ENCODE results near the gene LGI1.

Gene LGI1

GRCh38 chr10:93757801-93758507 is at the start of gene LGI1:
LGI1 (plus strand) TSS chr10:93757936; CDS start chr10:93758145, 209 bp downstream.
- no peak for DNase-seq

DNA sequence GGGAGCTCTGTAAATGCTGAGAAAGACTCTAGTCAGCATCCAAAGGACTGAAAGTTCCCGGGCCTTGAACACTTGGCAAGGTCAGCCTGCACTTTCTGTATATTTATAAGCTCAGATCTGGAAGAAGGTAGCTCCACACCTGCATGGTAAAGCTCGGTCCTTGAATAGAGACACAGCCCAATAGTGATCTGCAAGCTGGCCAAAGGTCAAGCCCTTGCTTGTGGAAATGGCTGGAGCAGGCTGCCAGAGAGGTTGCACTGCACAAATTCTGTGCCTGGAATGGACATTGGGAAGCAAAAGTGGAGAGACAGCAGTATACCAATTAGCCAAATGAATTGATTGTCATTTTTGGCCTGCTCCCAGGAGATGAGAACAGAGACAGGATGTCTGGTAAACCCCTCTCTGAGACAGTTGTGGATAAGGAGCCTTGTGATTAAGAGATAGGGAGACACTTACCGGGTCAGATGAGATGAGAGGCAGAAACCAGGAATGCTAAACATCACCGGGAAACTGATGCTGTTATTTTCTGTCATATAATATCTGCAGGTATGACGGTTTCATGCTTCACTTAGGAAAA is 47.3 kb upstream of the LGI1 start:
- no peak for DNase-seq

GRCh38 chr10:93711891-93712290 is 45.8 kb upstream of the LGI1 start:
- no peak for DNase-seq

- no peak for DNase-seq
Observed at GRCh38 chr10:93712593-93712992, 45.1 kb upstream of the LGI1 start.

DNA sequence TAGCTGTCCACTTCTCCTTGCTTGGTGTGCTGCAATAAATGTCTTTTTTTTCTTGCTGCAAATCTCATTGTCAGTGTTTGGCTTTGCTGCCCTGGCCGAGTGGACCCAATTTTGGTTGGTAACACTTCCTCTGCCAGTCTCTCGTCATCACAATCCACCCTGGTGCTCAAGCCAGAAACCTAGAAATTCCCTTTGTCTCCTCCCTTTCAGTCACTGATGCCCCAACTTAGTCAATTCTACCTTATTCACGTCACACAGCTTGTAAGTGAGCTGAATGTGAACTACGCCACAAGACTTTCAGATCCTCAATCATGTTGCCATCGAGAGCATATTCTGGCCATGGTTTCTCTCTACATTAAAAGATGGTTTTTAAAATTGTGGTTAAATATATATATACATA is 42.4 kb upstream of the LGI1 start:
- DNase-seq = no peak

DNA sequence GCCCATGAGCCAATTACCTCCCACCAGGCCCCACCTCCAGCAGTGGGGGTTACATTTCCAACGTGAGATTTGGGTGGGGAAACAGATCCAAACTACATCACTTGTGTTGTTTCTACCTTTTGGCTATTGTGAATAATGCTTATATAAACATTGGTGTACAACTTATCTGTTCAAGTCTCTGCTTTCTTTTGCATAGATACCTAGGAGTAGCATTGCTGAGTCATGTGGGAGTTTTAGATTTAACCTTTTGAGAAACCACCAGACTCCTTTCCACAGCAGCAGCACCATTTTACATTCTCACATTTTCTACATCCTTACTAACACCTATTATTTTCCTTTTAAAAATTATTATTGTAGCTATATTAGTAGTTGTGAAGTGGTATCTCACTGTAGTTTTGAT is 41.0 kb upstream of the LGI1 start:
- no peak for DNase-seq

DNA sequence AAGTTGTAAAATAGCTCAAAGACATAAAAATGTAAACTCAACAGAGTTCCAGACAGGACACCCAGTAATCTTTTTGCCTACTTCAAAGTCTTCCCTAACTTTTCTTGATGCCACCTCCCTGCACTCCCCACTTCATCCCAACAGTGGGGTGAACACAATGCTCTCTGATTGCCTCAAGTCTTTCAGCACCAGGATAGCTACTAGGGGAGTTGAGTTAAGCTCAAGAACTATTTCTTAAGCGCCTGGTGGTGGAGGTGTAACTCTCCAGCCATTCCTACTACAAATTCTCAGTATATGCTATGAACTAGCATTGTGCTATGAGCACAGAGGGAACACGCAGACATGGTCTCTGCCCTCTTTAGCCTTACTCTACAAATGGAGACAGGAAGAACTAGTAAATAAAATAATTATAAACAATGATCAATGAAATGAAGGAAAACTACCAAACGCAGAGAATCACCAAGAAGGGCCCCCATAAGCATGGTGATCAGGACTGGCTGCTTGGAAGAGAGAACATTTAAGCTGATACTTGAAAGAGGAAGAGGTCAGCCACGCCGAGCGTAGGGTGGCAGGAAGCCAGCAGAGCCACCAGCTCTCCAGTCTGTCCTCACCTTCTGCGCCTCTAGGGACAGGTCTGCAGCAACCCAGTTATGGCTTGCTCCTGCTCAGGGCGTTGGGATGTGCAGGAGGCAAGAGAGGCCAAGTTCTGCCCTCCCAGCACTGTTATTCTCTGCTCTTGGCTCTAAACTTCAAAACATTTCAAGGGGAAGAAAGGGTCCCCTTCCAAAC is 38.6 kb upstream of the LGI1 start:
- no peak for DNase-seq

DNA sequence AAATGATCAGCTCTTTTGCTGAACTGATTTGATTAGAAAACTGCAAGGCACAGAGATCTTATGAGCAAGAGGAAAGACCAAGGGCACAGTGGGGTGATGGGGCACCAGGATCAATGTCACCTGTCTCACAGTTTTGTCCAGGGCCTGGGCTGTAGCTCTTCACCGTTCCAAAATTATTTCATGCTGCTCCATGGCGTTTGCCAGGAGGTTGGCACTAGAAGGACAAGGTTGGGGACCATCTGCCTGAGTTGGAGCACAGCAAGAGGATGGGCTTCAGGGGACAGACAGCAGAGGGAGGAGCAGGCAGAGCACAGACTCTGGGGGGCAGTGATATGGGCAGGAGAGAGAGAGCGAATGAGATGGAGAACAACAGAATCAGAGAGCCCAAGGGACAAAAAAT is 37.8 kb upstream of the LGI1 start:
- DNase-seq = no peak

- DNase-seq = no peak
Observed at GRCh38 chr10:93722550-93722949, 35.2 kb upstream of the LGI1 start.

DNA sequence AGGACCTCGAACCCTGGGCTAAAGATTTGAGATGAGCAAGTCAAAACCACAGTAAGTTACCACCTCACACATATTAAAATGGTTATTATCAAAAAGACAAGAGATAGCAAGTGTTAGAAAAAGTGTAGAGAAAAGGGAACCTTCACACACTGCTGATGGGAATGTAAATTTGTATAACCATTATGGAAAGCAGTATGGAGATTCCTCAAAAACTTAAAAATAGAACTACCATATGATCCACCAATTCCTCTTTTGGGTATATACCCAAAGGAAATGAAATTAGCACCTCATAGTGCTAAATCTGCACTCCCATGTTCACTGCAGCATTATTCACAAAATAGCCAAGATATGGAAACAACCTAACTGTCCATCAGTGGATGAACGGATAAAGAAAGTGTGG is 34.6 kb upstream of the LGI1 start:
- no peak for DNase-seq

- no peak for DNase-seq
Observed at GRCh38 chr10:93726024-93726423, 31.7 kb upstream of the LGI1 start.

- no peak for DNase-seq
Observed at GRCh38 chr10:93741367-93741766, 16.4 kb upstream of the LGI1 start.

GRCh38 chr10:93742633-93743349 is 14.9 kb upstream of the LGI1 start:
- DNase-seq = no peak

GRCh38 chr10:93745408-93746065 is 12.2 kb upstream of the LGI1 start:
- DNase-seq = no peak

DNA sequence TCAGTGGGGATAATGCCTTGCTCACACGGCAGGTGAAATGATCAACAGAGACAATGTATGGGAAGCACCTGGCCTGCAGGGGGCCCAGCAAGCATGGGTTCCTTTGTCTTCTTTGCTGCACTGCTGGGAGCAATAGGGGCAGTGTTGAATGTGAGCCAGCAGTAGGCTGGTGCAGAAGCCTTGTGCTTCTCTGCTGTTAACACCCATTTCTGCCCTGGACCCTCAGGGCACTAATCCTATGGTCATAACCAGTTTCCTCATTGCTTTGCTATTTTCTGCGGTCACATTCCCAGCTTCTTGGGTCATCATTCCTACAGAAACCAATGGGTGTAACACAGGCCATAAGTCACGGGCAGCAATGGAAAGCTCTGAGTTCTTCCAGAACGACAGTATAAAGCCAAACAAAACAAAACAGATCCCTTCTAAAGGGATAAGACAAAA is 10.9 kb upstream of the LGI1 start:
- DNase-seq = no peak

GRCh38 chr10:93749218-93749799 is 8.4 kb upstream of the LGI1 start:
- DNase-seq = no peak

DNA sequence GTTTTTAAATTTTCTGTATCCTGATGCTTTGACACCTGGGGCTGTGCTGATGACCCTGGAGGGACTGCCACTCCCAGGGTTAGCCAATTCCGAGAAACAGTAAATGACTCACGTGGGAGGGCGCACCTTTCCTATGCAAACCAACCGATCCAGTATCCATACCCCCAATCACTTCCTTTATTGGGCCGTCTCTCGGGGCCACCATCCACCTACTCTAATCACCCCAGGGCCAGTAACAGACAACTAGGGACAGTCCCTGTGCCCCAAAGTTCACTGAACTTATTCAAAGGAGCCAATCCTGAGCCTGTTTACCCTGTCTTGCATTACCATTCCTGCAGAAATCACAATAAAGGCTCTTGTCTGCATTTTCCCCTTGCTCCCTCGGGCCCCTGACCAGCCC is 6.6 kb upstream of the LGI1 start:
- no peak for DNase-seq

- no peak for DNase-seq
Observed at GRCh38 chr10:93751832-93752231, 5.9 kb upstream of the LGI1 start.

DNA sequence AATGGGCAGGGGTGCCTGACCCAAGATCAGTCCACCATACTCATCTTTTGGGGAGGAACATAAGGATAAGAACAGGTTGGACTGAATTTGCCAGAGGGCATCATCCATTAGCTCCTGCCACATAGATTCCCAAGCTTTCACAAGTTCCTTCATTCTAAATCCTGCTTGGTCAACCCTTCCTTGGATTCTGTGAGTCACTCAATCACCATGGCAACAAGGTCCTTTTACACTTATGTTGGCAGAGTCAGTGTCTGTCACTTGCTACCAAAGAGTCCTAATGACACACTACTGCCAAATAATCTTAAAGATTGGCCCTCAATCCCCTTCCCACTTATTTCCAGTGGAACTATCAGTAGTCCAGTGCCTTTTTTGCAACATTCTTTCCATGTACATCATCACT is 5.0 kb upstream of the LGI1 start:
- DNase-seq = no peak

- DNase-seq = no peak
Observed at GRCh38 chr10:93753621-93754250, 4.0 kb upstream of the LGI1 start.

DNA sequence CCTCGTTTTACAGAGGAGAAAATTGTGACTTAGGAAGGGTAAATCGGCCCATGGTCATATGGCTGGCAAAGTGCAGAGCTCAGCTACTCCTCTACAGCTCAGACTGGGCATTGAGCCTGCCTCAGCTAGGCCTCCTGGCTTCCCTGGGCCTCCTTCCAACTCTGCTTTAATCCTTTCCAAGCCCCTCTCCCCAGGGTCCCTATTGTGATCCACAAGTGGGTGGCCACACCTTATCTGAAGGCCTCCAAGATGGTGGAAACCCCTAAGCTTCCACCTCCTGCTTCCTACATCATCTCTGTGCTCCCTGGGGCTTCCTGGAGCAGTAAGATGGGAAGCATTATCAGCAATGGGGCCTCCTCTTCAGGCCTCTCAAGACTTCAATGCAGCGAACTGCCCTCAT is 3.0 kb upstream of the LGI1 start:
- no peak for DNase-seq
